HG02885 (cell line): Measurements from ENCODE around the gene ADAMTS16.
"Not testable (repeated sequence)": the region's sequence is repeated elsewhere in the genome, so short reads cannot be mapped to it uniquely, and the experiment has no call there.

Source experiments
- ATAC-seq: cut with Tn5 transposase; IDR thresholded peaks from one replicate; pipeline ENCODE4 v1.9.1; 2021; ENCODE audit warnings: mild to moderate bottlenecking; ENCODE audit not compliant: unreplicated experiment, poor library complexity

ADAMTS16 gene, protein sequence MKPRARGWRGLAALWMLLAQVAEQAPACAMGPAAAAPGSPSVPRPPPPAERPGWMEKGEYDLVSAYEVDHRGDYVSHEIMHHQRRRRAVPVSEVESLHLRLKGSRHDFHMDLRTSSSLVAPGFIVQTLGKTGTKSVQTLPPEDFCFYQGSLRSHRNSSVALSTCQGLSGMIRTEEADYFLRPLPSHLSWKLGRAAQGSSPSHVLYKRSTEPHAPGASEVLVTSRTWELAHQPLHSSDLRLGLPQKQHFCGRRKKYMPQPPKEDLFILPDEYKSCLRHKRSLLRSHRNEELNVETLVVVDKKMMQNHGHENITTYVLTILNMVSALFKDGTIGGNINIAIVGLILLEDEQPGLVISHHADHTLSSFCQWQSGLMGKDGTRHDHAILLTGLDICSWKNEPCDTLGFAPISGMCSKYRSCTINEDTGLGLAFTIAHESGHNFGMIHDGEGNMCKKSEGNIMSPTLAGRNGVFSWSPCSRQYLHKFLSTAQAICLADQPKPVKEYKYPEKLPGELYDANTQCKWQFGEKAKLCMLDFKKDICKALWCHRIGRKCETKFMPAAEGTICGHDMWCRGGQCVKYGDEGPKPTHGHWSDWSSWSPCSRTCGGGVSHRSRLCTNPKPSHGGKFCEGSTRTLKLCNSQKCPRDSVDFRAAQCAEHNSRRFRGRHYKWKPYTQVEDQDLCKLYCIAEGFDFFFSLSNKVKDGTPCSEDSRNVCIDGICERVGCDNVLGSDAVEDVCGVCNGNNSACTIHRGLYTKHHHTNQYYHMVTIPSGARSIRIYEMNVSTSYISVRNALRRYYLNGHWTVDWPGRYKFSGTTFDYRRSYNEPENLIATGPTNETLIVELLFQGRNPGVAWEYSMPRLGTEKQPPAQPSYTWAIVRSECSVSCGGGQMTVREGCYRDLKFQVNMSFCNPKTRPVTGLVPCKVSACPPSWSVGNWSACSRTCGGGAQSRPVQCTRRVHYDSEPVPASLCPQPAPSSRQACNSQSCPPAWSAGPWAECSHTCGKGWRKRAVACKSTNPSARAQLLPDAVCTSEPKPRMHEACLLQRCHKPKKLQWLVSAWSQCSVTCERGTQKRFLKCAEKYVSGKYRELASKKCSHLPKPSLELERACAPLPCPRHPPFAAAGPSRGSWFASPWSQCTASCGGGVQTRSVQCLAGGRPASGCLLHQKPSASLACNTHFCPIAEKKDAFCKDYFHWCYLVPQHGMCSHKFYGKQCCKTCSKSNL

DNA sequence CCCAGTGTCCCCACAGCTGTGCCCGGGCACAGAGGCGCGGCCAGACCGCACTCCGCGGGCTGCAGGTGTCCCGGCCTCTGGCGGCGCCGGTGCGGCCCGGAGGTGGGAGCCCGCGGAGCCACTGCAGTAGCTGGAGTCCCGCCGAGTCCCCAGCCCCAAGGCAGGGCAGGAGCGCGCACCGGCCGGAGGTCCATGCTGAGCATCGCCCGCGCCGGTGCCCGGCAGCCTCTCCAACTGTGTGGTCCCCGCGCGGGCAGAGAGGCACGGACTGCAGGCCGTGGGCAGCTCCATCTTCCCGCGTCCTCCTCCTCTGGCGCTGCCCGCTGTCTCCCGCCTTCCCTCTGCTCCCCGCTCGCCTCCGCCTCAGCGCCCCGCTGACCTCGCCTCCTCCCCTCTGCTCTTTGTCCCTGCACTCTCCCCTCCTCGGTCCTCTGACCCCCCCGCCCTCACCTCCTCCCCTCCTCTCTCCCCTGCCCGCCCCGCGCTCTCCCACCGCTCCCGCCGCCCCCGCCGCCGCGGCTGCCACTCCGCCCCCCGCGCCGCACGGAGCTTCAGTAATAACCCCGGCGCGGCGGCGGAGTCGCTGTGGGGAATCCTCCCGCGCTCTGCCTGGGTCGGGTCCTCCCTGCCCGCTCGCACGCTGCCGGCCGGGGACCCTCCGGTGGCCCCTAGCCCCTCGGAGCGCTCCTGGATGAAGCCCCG, at the start of gene ADAMTS16:
TSS of gene ADAMTS16 (plus strand) at position 554 of the 702 bp plus-strand sequence. CDS start at position 692, 138 bp downstream.
- ATAC-seq = no peak

DNA sequence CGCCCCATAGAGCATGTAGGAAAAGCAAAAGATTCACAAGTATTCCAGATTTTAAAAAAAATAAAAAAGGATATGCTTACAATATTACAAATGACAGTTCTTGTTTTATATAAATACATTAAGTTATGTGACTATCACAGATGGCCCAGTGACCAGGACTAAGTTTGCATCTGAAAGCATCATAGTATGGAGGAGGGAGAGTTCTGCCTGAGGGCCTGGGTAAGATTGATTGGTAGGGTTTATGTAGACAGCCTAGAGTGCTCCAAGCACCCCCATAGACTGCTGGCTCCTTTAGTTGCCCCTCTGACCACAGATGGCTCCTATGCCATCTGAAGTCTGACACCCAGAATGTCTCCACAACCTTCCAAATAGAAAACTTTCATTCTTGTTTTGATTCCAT, 48.0 kb upstream of the ADAMTS16 start:
- no peak for ATAC-seq

DNA sequence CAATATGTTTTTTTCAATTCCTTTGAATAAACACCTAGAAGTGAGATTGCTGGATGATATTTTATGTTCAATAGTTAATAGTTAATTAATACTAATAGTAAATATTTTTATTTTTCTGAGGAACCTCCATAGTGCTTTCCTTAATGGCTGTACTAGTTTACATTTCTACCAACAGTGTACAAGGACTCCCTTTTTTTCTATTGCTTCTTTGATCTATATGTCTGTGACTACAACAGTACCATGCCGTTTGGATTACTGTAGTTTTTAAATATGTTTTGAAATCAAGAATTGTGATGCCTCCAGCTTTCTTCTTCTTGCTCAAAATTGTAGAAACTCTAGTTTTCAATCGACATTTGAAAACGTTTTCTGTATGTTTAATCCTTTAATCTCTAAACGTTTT, 39.5 kb upstream of the ADAMTS16 start:
- no peak for ATAC-seq

DNA sequence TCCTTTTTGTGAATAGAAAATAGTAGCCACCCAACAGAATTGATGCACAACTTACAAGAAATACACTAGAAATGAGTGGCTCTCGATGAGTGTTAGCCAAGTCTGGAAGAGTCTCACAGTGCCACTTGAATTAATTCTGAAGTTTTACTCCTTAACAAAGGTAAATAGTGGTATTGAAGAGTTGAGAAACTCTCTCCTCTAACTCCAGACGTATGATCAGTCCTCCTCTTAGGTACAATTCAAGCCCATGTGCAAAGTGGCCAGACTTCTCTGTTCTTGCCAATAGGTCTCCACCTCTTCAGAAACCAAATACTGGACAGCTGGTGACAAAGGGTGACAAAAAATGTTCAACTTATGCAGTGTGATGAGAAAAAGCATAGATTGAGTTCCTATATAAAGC, 38.5 kb upstream of the ADAMTS16 start:
- ATAC-seq = no peak

DNA sequence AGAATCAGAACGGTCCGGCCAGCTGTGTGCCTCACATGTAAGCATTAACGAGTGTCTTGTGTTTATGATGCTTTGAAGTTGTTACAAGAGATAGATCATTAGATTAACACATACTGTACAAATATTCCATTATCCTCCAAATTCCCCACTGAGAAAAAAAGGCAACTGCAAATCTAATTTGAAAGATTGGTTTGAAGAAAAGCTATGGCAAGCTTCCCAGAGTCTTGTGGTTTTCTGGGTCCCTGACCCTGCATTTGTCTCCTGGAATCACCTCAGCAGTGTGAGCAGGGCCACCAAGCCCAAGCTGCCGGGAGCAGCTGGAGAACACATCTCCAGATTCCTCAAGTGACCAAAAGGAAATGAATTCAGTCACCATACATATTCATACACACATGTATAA, 36.9 kb upstream of the ADAMTS16 start:
- no peak for ATAC-seq

DNA sequence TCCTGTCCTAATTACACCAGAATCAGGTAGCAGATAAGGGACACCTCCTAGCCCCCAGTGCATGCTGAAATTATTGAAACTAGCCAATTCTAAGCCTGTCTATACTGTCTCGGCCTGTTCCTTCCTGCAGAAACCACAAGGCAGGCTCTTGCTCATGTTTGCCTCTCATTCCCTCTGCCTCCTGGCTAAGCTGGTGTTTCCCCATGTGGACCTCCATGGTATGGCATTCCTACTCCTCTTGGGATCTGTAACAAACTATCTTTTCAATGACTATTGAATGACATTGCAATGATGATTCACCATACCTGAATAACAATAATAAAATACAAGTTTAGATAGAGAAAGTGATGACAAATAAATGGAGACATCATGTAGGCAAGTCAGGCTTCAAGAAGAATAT, 35.6 kb upstream of the ADAMTS16 start:
- no peak for ATAC-seq

DNA sequence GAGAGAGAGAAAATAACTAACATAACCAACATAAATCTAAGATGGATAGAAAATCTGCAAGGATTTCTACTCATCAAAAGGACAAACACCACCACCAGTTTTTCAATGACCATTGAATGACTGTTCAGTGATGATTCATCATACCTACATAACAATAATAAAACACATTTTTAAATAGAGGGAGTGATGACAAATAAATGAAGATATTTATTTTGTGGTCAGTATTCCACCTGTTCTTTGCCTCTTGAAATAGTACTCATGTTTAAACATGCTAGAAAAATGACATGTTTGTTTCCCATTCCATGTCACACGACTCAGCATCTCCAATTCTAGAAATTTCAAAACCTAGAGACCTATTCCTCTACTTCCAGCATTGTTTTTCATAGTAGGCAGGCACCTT, 34.6 kb upstream of the ADAMTS16 start:
- no peak for ATAC-seq

DNA sequence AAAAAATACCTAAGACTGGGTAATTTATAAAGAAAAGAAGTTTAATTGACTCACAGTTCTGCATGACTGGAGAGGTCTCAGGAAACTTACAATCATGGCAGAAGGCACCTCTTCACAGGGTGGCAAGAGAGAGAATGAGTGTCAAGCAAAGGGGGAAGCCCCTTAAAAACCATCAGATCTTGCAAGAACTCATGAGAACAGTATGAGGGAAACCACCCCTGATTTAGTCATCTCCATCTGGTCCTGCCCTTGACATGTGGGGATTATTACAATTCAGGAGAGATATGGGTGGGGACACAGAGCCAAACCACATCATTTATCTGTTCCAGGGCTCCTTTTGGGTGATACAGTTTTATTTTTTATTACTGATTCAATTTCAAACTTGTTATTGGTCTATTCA, 23.2 kb upstream of the ADAMTS16 start:
- no peak for ATAC-seq

DNA sequence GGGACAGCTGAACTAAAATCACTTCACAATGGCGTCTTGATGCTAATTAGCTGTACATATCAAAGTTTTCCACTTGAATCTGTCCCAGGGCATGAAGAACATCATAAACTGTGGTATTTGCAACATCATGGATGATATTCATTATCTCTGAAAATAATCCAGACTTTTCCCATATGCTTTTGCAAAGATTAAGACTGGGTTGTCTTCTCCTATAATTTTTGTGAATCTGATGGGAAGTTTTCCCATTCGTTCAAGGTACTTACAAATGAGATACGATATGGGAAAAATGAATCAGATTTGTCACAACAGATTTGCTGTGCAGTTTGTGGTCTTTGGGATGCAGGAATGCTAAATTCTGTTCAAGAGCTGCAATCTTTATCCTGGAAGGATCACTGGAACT, 17.4 kb upstream of the ADAMTS16 start:
- ATAC-seq = no peak

DNA sequence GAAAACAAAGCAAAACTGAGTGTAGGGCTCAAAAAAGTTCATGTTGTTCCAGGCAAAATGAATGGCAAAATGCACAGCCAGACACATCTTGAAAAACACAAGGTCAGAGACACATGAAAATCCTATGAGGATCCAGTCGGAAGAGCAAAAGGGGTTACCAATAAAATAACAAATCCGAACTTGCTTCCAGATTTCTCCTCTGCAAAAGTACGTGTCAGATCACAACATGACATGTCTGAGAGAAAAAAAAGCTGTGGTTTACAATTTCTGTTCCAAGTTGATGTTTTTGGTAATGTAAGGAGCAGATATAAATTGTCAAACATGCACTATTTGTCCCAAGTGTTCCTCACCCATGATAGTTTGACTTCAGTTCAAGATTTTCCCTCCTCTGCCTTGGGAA, 15.9 kb upstream of the ADAMTS16 start:
- ATAC-seq = no peak

DNA sequence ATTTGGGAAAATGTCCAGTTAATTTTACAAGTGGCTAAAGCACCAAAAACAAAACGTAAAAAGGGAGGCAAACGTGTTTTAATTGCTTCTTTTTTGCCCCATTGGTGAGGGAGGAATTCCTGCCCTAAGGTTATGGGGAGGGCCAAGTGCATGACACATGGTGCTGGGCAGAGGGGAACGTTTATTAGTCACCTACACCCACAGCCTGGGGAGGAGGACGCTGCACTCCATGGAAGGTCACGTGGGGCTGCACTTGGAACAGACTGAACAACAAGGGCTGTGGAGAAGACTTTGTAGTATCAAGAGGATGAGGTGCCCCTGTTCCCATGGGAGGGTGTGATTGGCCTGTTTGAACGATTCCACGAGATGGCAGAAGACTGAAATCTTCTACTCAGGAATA, 13.7 kb upstream of the ADAMTS16 start:
- ATAC-seq = no peak

DNA sequence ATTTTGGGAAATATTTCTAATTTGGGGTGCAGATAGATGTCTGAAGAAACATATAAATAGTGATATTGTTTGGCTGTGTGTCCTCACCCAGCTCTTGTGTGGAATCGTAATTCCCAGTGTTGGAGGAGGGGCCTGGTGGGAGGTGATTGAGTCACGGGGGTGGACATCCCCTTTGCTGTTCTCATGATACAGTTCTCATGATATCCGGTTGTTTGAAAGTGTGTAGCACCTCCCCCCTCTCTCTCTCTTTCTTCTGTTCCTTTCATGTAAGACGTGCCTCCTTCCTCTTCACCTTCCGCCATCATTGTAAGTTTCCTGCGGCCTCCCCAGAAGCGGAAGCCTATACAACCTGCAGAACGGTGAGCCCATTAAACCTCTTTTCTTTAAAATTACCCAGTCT, 11.4 kb upstream of the ADAMTS16 start:
- no peak for ATAC-seq

DNA sequence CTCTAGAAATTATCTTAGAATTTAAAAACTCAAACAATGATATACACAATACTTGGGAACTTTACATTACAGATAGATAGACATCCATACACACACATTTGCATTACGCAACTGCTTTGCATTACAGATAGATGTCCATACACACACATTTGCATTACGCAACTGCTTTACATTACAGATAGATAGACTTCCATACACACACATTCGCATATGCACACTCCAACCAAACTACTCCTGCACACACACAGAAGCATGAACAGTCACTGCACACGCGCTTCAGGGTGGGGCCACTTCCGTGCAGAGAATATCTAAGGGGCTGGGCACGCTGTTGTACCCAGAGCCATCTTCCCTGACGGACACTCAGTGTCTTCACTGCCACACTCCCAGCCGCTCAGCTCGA, 7.9 kb upstream of the ADAMTS16 start:
- ATAC-seq = no peak

DNA sequence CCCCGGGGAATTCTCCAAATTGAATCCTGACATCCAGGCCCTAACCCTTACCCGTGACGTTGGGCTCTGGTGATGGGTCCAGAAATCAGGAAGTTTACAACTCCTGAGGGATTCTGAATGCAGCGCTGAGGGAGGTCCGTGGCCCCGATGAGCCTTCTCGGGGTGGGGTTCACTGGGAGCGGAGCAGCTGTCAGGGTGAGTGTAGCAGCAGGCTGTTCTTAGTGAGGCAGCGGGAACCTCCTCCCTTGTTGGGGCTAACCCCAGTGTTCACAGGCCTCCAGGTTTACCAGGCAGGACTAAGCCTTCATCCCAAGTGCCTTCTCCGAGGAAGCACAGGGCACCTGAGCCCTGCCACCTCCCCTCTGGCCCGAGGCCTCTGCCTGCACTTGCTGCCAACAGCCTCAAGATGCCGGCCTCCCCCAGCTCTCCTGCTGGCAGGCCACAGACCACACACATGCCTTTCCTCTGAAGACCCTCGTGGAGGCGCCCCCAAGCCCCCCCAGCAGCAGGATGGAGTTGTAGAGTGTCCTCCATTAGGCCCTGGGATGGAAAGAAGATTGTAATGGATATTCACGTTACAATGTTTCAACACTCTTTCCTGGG, 7.3 kb upstream of the ADAMTS16 start:
- no peak for ATAC-seq

DNA sequence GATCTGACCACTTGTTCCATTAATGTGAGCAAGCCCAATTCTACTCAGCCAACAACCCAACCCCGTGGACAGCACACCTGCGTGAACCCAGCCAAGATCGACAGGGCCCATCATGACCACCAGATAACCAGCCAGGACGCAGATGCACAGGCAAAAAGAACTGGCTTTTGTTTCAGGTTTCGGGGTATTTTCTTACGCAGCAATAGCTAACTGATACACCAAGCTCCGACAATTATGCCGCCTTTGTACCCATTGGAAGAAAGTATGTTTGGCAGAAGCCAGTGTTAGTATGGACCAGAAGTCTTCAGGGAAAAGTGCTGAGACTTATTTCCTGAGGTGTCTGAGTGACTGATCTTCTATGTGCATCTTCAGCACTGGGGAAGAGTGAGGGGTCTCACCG, 6.0 kb upstream of the ADAMTS16 start:
- ATAC-seq = no peak

DNA sequence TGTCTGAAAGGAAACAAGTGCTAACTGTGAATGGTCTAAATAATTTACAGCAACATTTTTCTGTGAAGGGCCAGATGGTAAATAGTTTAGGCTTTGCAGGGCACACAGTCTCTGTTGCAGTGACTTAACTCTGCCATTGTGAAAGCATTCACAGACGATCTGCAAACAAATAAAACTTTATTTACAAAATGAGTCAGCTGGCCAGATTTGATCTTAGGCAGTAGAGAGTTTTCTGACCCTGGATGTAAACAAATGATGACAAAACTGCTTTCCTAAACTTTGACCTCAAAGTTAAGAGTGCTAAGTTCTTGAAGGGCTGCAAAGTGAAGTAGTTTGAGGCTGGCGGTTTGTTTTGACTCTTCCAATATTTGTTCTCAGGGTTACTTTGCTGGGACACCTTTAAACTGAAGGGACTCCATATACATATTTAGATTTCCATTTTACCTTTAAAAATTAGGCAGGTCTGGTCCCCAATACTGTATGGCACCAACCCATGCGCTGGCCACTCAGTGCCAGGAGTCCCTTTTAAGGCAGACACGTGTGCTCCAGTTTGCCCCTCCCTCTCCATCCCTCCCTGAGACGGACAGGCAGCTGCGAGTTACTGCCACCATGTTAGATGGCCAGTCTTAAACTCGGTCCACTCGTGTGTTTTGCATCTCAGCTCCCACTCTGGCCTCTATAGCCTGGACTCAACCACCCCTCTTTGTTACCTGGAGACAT, 4.0 kb upstream of the ADAMTS16 start:
- no peak for ATAC-seq

DNA sequence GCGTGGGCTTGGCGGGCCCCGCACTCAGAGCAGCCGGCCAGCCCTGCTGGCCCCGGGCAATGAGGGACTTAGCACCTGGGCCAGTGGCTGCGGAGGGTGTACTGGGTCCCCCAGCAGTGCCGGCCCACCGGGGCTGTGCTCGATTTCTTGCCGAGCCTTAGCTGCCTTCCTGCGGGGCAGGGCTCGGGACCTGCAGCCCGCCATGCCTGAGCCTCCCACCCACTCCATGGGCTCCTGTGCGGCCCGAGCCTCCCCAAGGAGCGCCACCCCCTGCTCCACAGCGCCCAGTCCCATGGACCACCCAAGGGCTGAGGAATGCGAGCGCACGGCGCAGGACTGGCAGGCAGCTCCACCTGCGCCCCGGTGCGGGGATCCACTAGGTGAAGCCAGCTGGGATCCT, 2.3 kb upstream of the ADAMTS16 start:
- ATAC-seq = not testable (repeated sequence)

DNA sequence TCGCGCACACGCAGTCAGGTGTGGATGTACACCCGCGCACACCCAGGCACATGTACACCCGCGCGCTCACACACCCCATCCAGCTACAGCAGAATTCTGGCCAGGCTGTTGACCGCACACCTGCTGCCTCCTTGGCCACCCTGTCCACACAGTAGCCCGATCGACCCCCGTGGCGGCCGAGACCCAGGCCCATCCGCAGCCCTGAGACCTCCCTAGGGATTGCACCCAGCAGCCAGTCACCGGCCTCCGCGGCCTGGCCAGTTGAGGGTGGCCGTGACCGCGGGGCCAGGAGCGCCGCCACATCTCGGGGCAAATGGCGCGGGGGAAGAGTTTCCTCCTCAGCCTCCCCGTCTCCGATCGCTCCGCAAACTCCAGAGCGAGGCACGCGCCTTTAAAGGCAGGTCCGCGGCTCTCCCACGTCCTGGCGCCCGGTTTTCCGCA, 774 bp upstream of the ADAMTS16 start:
- ATAC-seq = no peak
